HTERT RPE-1 (cell line): Measurements from ENCODE around the gene MAP7.
"Not testable (repeated sequence)": the region's sequence is repeated elsewhere in the genome, so short reads cannot be mapped to it uniquely, and the experiment has no call there.

Source experiments
- in situ Hi-C: fragments of 300-500 bp; cut with MboI; formaldehyde crosslinking; loops from 4 replicates; pipeline ENCODE4 v1.14.3; 2020; ENCODE audit warnings: low sequenced_read_pairs

Gene MAP7

DNA sequence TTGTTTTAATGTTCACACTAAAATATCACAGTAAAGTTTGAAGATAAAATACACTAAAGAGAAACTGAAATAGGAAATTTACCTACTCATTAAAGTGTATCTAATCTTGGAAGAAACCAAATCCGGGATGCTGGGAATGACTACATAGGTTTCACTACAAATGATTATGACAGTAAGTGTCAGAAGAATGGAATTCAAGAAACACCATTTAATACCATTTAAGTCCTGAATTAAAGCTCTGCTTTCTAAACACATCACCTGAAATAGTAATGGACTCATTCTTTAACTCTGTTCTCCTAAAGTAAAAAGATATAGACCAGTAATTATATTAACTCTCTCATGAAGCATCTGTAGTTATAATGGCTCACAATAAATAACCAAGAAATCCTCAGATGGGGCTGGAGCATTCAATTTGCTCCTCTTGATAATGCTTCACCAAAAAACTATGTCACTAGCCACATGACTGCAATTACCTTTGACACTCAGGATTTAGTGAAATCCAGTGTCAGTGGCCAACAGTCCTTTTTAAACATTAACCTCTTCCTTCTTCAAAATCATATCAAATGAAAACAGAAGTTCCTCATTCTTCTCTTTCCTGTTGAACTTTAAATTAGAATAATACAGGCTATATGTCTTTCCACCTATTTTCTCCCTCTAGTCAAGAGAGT, 41.4 kb downstream of the MAP7 start:
- in situ Hi-C loops, result no loop called here

DNA sequence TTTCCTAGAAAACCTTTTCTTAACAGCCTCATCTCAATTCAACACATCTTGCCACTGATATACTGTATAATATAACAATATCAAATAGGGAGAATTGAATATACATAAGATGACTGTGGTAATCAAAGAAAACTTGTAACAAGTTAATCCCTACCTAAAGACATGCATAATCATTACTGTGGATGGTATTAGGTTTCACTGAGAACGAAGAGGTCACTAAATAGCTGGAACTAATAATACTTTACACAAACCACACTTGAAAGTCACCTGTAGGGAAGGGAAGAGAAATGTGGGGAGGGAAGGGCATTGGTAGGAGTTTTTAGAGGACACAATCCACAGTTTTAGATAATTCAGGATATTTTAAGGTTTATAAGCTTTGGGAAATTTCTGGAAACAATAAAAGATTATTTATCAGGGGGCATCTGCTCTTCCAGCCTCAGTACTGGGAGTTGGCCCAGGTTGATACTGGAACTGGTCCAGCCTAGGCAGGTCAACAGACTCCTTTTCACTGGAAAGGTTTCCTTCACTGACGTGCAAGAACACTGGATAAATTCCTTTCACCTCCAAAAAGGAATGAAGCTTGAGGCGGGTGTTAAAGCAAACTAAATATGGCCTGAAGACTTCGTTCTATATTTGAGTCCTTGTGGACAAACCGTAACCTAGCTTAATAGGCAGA, 44.0 kb downstream of the MAP7 start:
- in situ Hi-C loops, result no loop called here

- in situ Hi-C loops, result no loop called here
These were observed 46.8 kb downstream of the MAP7 start for GRCh38 chr6:136503303-136504029.

DNA sequence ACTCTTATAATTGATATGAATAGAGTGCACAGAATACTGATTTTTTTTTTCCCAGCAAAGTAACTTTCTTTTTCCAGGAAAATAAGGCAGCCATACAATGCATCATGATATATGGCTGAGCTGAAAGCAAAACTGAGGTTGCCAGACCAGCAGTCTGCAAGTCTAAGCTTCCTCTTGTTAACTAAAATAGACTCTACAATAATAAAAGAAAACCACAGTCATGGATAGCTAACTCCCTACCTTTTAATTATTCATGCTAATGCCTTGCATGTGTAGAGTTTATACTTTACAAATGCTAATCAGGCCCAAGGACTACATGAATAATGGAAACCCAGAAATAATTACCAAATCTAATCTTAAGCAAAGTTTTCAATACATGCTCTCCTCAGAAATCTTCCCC, 47.4 kb downstream of the MAP7 start:
- in situ Hi-C loops, result no loop called here

GRCh38 chr6:136501514-136501913, 48.7 kb downstream of the MAP7 start:
- in situ Hi-C loops, result no loop called here

GRCh38 chr6:136501096-136501495, 49.1 kb downstream of the MAP7 start:
- in situ Hi-C loops, result no loop called here

DNA sequence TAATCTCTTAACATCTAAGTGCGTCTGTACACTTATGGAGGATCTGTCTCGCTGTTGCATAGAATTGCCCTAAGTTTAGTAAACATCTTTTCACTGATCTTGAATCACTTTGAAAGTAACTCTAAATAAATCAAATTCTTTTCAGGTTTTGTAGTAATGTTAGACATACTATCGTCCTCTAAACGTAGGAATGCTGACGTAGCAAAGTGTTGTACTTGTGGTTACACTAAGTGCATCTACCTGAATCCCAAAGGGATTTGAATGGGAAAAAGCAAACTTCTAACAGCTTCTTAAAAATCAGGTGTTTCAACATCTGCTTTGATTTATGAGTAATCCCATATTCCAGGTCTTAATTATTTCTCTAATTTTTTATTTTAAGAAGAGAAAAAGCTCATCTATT, 49.8 kb downstream of the MAP7 start:
- in situ Hi-C loops, result no loop called here

- in situ Hi-C loops, result no loop called here
These were observed 50.9 kb downstream of the MAP7 start for GRCh38 chr6:136499370-136499769.

DNA sequence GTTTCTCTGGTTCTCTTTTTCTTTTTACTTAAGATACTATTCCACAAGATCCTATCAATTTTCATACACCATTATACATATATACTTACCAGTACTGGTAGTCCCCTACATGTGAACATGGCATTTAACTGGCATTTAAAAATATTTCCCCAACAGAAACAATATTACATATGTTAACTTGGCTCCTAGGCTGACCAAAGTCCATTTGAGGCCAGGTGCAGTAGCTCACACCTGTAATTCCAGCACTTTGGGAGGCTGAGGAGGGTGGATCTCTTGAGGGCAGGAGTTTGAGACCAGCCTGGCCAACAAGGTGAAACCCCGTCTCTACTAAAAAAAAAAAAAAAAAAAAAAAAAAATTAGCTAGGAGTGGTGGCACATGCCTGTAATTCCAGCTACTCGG, 53.8 kb downstream of the MAP7 start:
- in situ Hi-C loops, result not testable (repeated sequence)

- in situ Hi-C loops, result no loop called here
These were observed 55.5 kb downstream of the MAP7 start for GRCh38 chr6:136494710-136495109.

- in situ Hi-C loops, result no loop called here
These were observed 56.2 kb downstream of the MAP7 start for GRCh38 chr6:136494059-136494458.

DNA sequence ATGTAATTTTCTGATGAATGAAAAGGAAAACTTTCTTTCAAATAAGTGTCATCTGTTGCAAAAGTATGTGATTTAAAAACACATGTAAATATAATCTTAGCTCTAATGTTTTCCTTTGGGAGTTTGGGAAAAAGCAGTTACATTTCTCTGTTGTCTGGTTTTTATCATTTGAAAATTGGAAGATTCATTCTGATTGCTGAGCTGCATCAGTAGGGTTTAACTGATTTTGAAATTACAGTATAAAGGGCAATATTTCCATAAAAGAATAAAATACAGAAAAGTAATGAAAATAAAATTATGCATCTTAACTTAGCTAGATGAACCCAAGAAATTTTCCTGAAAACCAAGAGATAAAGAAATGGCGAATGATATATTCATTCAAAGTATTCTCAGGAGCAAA, 57.8 kb downstream of the MAP7 start:
- in situ Hi-C loops, result no loop called here

DNA sequence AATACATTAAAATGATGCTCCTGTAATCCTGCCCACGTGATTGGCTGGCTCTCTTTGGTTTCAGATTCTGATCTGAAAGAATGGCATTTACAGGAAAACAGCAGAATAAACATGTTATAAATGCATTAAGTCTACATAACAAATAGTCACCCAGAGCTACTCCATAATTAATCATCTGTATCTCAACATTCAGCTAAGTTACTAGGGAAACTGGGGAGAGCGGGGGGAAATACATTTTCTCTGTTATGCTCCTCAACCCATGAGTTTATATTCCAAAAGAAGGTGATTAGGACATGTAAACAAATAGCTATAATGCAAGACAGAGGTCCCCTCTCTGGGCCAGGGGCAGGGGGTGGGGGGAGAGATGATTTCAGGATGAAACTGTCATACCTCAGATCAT, 58.5 kb downstream of the MAP7 start:
- in situ Hi-C loops, result no loop called here

DNA sequence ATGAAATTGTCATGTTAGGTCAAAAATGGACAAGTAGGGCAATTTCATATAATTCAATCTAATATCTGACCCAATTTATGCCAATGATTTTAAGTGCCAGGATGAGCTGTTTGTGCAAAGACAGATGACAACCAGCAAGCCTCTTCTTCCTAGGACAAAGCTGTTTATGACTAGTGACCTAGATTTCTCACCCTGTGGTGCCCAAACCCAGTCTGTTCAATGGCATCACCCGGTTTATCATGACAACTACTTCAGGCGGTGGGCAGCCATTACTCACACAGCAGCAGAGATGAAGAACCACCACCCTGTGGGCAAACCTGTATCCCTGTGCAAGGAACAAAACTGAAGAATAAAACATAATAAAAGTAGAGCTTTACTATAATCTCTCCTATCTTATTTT, 59.0 kb downstream of the MAP7 start:
- in situ Hi-C loops, result no loop called here

GRCh38 chr6:136489689-136490033, 60.6 kb downstream of the MAP7 start:
- in situ Hi-C loops, result not testable (repeated sequence)

DNA sequence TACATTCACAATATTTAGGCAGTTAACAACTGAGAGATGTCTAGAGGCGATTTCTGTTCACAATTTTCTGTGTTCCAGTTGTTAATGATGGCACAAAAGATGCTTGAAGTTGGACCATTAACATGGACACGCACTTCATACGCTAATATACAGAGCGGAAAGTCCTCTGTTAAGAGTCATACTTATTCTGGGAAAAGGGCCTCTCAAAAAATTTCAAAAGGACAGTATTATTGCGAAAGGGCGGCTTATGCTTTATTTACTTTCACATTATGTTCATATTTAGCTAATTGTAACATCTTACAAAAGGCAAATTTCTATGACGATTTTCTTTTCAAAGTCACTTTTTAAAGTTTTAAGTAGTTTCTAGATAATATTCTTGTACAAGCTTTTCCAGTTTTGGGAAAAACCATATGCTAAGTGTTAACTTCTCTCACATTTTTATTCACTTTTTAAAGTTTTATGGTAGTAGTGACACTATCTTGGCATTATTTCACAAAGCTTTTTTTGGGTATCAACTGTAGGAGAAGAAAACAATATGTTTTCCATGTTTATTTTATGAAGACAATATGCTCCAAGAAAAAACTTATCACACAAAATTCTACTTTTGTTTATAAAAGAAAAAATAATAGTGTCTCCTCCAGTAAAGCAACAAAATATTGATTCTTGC, 62.3 kb downstream of the MAP7 start:
- in situ Hi-C loops, result no loop called here

GRCh38 chr6:136486357-136486756, 63.9 kb downstream of the MAP7 start:
- in situ Hi-C loops, result no loop called here

DNA sequence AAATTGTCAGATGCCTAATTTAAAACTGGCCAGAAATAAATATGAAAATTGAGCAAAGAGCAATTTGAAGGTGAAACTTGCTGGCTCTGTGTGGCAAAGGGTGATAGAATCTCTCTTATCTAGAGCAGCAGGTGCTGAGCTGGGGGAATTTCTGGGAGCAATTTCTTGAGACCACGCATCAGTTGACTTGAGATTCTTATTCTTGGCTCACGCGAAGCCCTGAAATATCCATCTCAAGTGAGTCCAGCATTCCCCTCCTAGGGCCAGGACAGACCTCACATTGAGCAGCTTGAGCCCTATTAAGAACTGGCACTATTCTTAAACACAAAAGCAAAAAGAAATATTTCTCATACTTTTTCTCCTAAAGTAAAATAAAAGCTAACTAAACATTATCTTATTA, 66.3 kb downstream of the MAP7 start:
- in situ Hi-C loops, result no loop called here

DNA sequence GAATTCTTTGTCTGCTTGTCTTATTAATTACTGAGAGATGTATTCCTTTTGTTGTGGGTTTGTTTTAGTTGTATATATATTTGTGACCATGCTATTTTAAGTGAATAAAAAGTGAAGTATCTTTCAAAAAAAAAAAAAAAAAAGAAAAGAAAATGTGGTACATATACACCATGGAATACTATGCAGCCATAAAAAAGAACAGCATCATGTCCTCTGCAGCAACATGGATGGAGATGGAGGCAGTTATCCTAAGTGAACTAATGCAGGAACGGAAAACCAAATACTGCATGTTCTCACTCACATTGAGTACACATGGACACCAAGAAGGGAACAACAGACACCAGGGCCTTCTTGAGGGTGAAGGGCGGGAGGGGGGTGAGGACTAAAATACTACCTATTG, 67.2 kb downstream of the MAP7 start:
- in situ Hi-C loops, result not testable (repeated sequence)

DNA sequence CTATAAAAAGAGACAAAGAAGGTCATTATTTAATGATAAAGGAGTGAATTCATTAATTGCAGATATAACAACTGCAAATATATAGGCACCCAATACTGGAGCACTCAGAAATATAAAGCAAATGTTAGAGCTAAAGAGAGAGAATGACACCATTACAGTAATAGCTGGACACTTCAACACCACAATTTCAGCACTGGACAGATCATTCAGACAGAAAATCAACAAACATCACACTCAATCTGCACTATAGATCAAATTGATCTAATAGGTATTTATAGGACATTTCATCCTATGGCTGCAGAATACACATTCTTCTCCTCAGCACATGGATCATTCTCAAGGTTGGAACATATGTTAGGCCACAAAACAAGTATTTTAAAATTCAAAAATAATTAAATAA, 72.7 kb downstream of the MAP7 start:
- in situ Hi-C loops, result no loop called here

GRCh38 chr6:136475686-136476085, 74.5 kb downstream of the MAP7 start:
- in situ Hi-C loops, result no loop called here

GRCh38 chr6:136474241-136474640, 76.0 kb downstream of the MAP7 start:
- in situ Hi-C loops, result no loop called here
